Hepatocyte (in vitro differentiated cells): Measurements from ENCODE around the gene DCAF11. TPM values are rescaled to one million over a fixed set of nuclear protein-coding genes. Genes with fewer than 3 reads are reported as not detected.

Source experiments
- DNase-seq: peaks from one replicate; pipeline ENCODE4 v3.0.0-alpha.2; 2016; ENCODE audit warnings: low spot score
- H2AFZ ChIP-seq: fragments of 200-600 bp; sonication (generic); 2 replicates; pipeline ENCODE4 v1.6.0; 2016; ENCODE audit warnings: antibody characterized with exemption, mild to moderate bottlenecking
- H3K27ac ChIP-seq: fragments of 200-600 bp; sonication (generic); 2 replicates; pipeline ENCODE4 v1.5.1; 2016; ENCODE audit warnings: mild to moderate bottlenecking
- H3K27me3 ChIP-seq: fragments of 200-600 bp; sonication (generic); 2 replicates; pipeline ENCODE4 v1.6.1; 2016
- H3K36me3 ChIP-seq: fragments of 200-600 bp; sonication (generic); replicated peaks from 2 replicates; pipeline ENCODE4 v1.5.1; 2016; ENCODE audit warnings: low read depth; ENCODE audit not compliant: insufficient read depth
- H3K4me1 ChIP-seq: fragments of 200-600 bp; sonication (generic); 2 replicates; pipeline ENCODE4 v1.5.1; 2016; ENCODE audit warnings: mild to moderate bottlenecking, moderate library complexity; ENCODE audit not compliant: insufficient read depth
- H3K4me2 ChIP-seq: fragments of 200-600 bp; sonication (generic); 2 replicates; pipeline ENCODE4 v1.6.0; 2016
- H3K4me3 ChIP-seq: fragments of 200-600 bp; sonication (generic); 2 replicates; pipeline ENCODE4 v1.5.1; 2016; ENCODE audit warnings: mild to moderate bottlenecking
- H3K79me2 ChIP-seq: fragments of 200-600 bp; sonication (generic); 2 replicates; pipeline ENCODE4 v1.6.0; 2017; ENCODE audit warnings: mild to moderate bottlenecking
- H3K9me2 ChIP-seq: fragments of 200-600 bp; sonication (generic); replicated peaks from 2 replicates; pipeline ENCODE4 v1.6.0; 2017; ENCODE audit warnings: mild to moderate bottlenecking; ENCODE audit not compliant: insufficient read depth
- H3K9me3 ChIP-seq: fragments of 200-600 bp; sonication (generic); 2 replicates; pipeline ENCODE4 v1.5.1; 2016; ENCODE audit warnings: low read depth, mild to moderate bottlenecking
- H4K20me1 ChIP-seq: fragments of 200-600 bp; sonication (generic); 2 replicates; pipeline ENCODE4 v1.6.0; 2016; ENCODE audit warnings: mild to moderate bottlenecking; ENCODE audit not compliant: insufficient read depth, poor library complexity, severe bottlenecking
- CTCF ChIP-seq: fragments of 200-600 bp; sonication (generic); IDR thresholded peaks from 2 replicates; pipeline ENCODE4 v1.5.1; 2016; ENCODE audit warnings: antibody characterized with exemption, mild to moderate bottlenecking; ENCODE audit not compliant: poor library complexity
- EZH2 ChIP-seq: fragments of 200-600 bp; sonication (generic); IDR thresholded peaks from 2 replicates; pipeline ENCODE4 v1.6.1; 2016; ENCODE audit warnings: antibody characterized with exemption, mild to moderate bottlenecking, borderline replicate concordance
- EZH2phosphoT487 ChIP-seq: fragments of 200-600 bp; sonication (generic); IDR thresholded peaks from one replicate; pipeline ENCODE4 v1.6.1; 2018; ENCODE audit warnings: antibody characterized with exemption, mild to moderate bottlenecking, low read depth, moderate library complexity; ENCODE audit not compliant: unreplicated experiment, severe bottlenecking
- whole genome bisulfite sequencing: methylation state at CpG from one replicate; pipeline ENCODE4 v1.1.6; 2016; ENCODE audit warnings: low lambda C conversion rate; ENCODE audit errors: missing lambda C conversion rate; 5-methylcytosine and 5-hydroxymethylcytosine counted together
- polyA plus RNA-seq: library from polyadenylated mRNA; unstranded; fragments of >200 nt; fragmentation: Nextera tagmentation; extraction: Ambion mirVana; gene quantifications from 2 replicates; pipeline ENCODE4 v1.2.1, GENCODE V29; 2016
- total RNA-seq: library from RNA; depleted of rRNA; stranded (reverse); fragments of >200 nt; gene quantifications from 2 replicates; pipeline ENCODE4 v1.2.3, GENCODE V29; 2014

DCAF11 gene
- total and polyA plus RNA-seq, 2 experiments from 2014 or later: 55.6 to 78.9 TPM

- TF ChIP-seq CTCF (no peak), EZH2 (no peak), EZH2phosphoT487 (no peak)
- peak overlapping the region; percentile 72 for H3K27ac ChIP-seq
- WGBS: 79% methylated on average over 12 of the region's 12 CpGs
Measured at GRCh38 chr14:24067133-24068082, 47.2 kb upstream of the DCAF11 start.

GRCh38 chr14:24068711-24069410, 45.7 kb upstream of the DCAF11 start:
- Histone ChIP-seq H3K27me3 (peaks cover 3% of the 10 kb centered on the region), H3K4me2 (no peak overlapping the region), H3K4me3 (no peak overlapping the region), H3K4me1 (peaks cover 4% of the 10 kb centered on the region), H4K20me1 (no peaks in the 10 kb centered on the region), H3K9me2 (no peaks in the 10 kb centered on the region), H3K27ac (no peak overlapping the region), H3K79me2 (no peaks in the 10 kb centered on the region), H2AFZ (no peak overlapping the region), H3K36me3 (no peaks in the 10 kb centered on the region), H3K9me3 (no peaks in the 10 kb centered on the region)
- no peak for DNase-seq
- WGBS: 86% methylated on average over 9 of the region's 10 CpGs
- TF ChIP-seq EZH2: no peak

More at GRCh38 chr14:24067133-24068082, 47.2 kb upstream of the DCAF11 start:
- no peaks in the 10 kb centered on the region for H3K9me2 ChIP-seq
- no peaks in the 10 kb centered on the region for H3K9me3 ChIP-seq
- H4K20me1 ChIP-seq: no peaks in the 10 kb centered on the region
- H2AFZ ChIP-seq: no peak overlapping the region
- H3K27me3 ChIP-seq: peaks cover 3% of the 10 kb centered on the region
- peaks cover 4% of the 10 kb centered on the region for H3K4me1 ChIP-seq
- no peaks in the 10 kb centered on the region for H3K36me3 ChIP-seq
- H3K79me2 ChIP-seq: no peaks in the 10 kb centered on the region
- H3K4me3 ChIP-seq: no peak overlapping the region
- DNase-seq: peak; percentile 33
- H3K4me2 ChIP-seq: peak overlapping the region; percentile 23

- no peak for DNase-seq
- Histone ChIP-seq H2AFZ (no peak overlapping the region), H3K9me2 (no peaks in the 10 kb centered on the region), H4K20me1 (no peaks in the 10 kb centered on the region), H3K79me2 (no peaks in the 10 kb centered on the region), H3K4me2 (no peak overlapping the region), H3K27me3 (peaks cover 3% of the 10 kb centered on the region), H3K4me1 (peaks cover 4% of the 10 kb centered on the region), H3K9me3 (no peaks in the 10 kb centered on the region), H3K36me3 (no peaks in the 10 kb centered on the region), H3K4me3 (no peak overlapping the region), H3K27ac (no peak overlapping the region)
- TF ChIP-seq EZH2: no peak
- TF ChIP-seq CTCF: no peak
- TF ChIP-seq EZH2phosphoT487: no peak
- WGBS: 94% methylated on average over 6 of the region's 6 CpGs
Measured at GRCh38 chr14:24069411-24069735, 45.2 kb upstream of the DCAF11 start.
